CD14-positive monocyte (primary cell): Measurements from ENCODE around the gene RASA2. TPM values are rescaled to one million over a fixed set of nuclear protein-coding genes. Genes with fewer than 3 reads are reported as not detected.

ENCODE experiments used
- DNase-seq, 3 donors: peaks; one replicate each; pipeline ENCODE4 v3.0.0-alpha.2; 2011 to 2022
- H2AFZ ChIP-seq: 2 replicates; pipeline ENCODE4 v1.6.0; 2012; ENCODE audit warnings: mild to moderate bottlenecking, low read depth, low read length, inconsistent platforms; ENCODE audit not compliant: insufficient read depth, poor library complexity, severe bottlenecking
- H3K27ac ChIP-seq, 2 donors: 1 replicate in 1 of 2; 2 replicates in 1 of 2; pipeline ENCODE4 v1.5.1; 2012 to 2013; ENCODE audit warnings: low read length in 2 of 2, control low read depth in 1 of 2, inconsistent platforms in 1 of 2, low read depth in 1 of 2, mild to moderate bottlenecking in 1 of 2
- H3K27me3 ChIP-seq, 2 donors: one replicate each; pipeline versions ENCODE4 v1.6.0 to v1.6.1; 2011 to 2013; ENCODE audit warnings: low read length in 2 of 2; ENCODE audit not compliant: control insufficient read depth in 2 of 2, insufficient read depth in 2 of 2
- H3K36me3 ChIP-seq, 2 donors: replicated peaks in 1 of 2; 1 replicate in 1 of 2; 2 replicates in 1 of 2; pipeline versions ENCODE4 v1.5.1 to v1.6.1; 2012 to 2013; ENCODE audit warnings: low read length in 2 of 2, control low read depth in 1 of 2, inconsistent platforms in 1 of 2, mild to moderate bottlenecking in 1 of 2; ENCODE audit not compliant: insufficient read depth in 2 of 2, control insufficient read depth in 1 of 2
- H3K4me1 ChIP-seq, 2 donors: 1 replicate in 1 of 2; 2 replicates in 1 of 2; pipeline versions ENCODE4 v1.5.1 to v1.6.1; 2012 to 2013; ENCODE audit warnings: low read length in 2 of 2, control low read depth in 1 of 2, inconsistent platforms in 1 of 2, mild to moderate bottlenecking in 1 of 2, moderate library complexity in 1 of 2; ENCODE audit not compliant: insufficient read depth in 2 of 2, control insufficient read depth in 1 of 2
- H3K4me2 ChIP-seq: replicated peaks from 2 replicates; pipeline ENCODE3; 2012; ENCODE audit warnings: low read length, moderate library complexity, mild to moderate bottlenecking; ENCODE audit not compliant: poor library complexity, severe bottlenecking; ENCODE audit errors: extremely low read depth
- H3K4me3 ChIP-seq, 3 experiments: fragments of 200-600 bp in 1 of 3; sonication (generic) in 1 of 3; replicated peaks in 1 of 3; 1 replicate in 2 of 3; 2 replicates in 1 of 3; pipeline ENCODE4 v1.5.1; 2011 to 2013; ENCODE audit warnings: low read length in 3 of 3, mild to moderate bottlenecking in 3 of 3, control low read depth in 2 of 3, low read depth in 2 of 3, inconsistent platforms in 1 of 3, moderate library complexity in 1 of 3
- H3K79me2 ChIP-seq: 2 replicates; pipeline ENCODE4 v1.6.0; 2012; ENCODE audit warnings: mild to moderate bottlenecking, control low read depth, inconsistent platforms, low read length, moderate library complexity; ENCODE audit not compliant: insufficient read depth
- H3K9ac ChIP-seq: 2 replicates; pipeline ENCODE4 v1.6.0; 2017; ENCODE audit warnings: low read length, mild to moderate bottlenecking; ENCODE audit not compliant: insufficient read depth, poor library complexity, severe bottlenecking
- H3K9me3 ChIP-seq, 2 donors: replicated peaks in 1 of 2; 1 replicate in 1 of 2; 2 replicates in 1 of 2; pipeline versions ENCODE4 v1.5.1 to v1.6.1; 2012 to 2013; ENCODE audit warnings: low read length in 2 of 2, control low read depth in 1 of 2; ENCODE audit not compliant: control insufficient read depth in 1 of 2, insufficient read depth in 1 of 2
- H4K20me1 ChIP-seq: 2 replicates; pipeline ENCODE4 v1.6.0; 2012; ENCODE audit warnings: mild to moderate bottlenecking, low read length, control low read depth, moderate library complexity; ENCODE audit not compliant: insufficient read depth
- H3K27ac Mint-ChIP-seq, 7 donors: one replicate each; pipeline ENCODE4 v1.8.0; 2020; ENCODE audit warnings: mild to moderate bottlenecking in 7 of 7, mixed read lengths in 7 of 7, moderate library complexity in 6 of 7, inconsistent platforms in 2 of 7
- H3K27me3 Mint-ChIP-seq, 3 donors: one replicate each; pipeline ENCODE4 v1.8.0; 2021 to 2022; ENCODE audit warnings: low read depth in 3 of 3, mild to moderate bottlenecking in 3 of 3, mixed read lengths in 3 of 3, moderate library complexity in 3 of 3, inconsistent platforms in 1 of 3
- H3K36me3 Mint-ChIP-seq, 2 donors: one replicate each; pipeline ENCODE4 v1.8.0; 2020; ENCODE audit warnings: mixed read lengths in 2 of 2, inconsistent platforms in 1 of 2, mild to moderate bottlenecking in 1 of 2
- H3K4me1 Mint-ChIP-seq: one replicate; pipeline ENCODE4 v1.8.0; 2020; ENCODE audit warnings: mild to moderate bottlenecking, mixed read lengths
- H3K4me3 Mint-ChIP-seq, 2 donors: one replicate each; pipeline ENCODE4 v1.8.0; 2020; ENCODE audit warnings: mild to moderate bottlenecking in 2 of 2, mixed read lengths in 2 of 2, moderate library complexity in 1 of 2
- H3K9me3 Mint-ChIP-seq, 7 donors: one replicate each; pipeline ENCODE4 v1.8.0; 2020 to 2022; ENCODE audit warnings: mixed read lengths in 7 of 7, mild to moderate bottlenecking in 6 of 7, moderate library complexity in 6 of 7, inconsistent platforms in 2 of 7
- CTCF ChIP-seq: fragments of 200-600 bp; IDR thresholded peaks from one replicate; pipeline ENCODE4 v1.8.0; 2022; ENCODE audit warnings: antibody characterized with exemption, mild to moderate bottlenecking
- WGBS: methylation state at CpG from one replicate; pipeline ENCODE4 v1.1.5; 2013; ENCODE audit warnings: missing lambda C conversion rate; ENCODE audit not compliant: insufficient coverage; 5-methylcytosine and 5-hydroxymethylcytosine counted together
- intact Hi-C, 2 donors: fragments of 100-400 bp; cut with micrococcal nuclease; formaldehyde crosslinking; loops; one replicate each; pipeline versions ENCODE4 v1.15.0 to v1.15.1; 2023
- polyA plus RNA-seq, 3 donors: library from polyadenylated mRNA; depleted of rRNA in 1 of 3; unstranded in 2 of 3; stranded (reverse) in 1 of 3; fragments of 300-500 nt in 2 of 3; fragments of >200 nt in 1 of 3; fragmentation: Illumina TruSeq in 2 of 3; gene quantifications; 1 replicate in 2 of 3; 2 replicates in 1 of 3; pipeline ENCODE4 v1.2.3, GENCODE V29; 2012 to 2021

The RASA2 gene
- polyA plus RNA-seq, 3 donors: 7.0 to 13.5 (median 8.8) TPM

- no peak overlapping the region for H3K4me3 ChIP-seq
- no peak for DNase-seq
- intact Hi-C loops: no loop called here
- no peaks in the 10 kb centered on the region for H3K36me3 ChIP-seq
- H4K20me1 ChIP-seq: no peaks in the 10 kb centered on the region
- WGBS: 75% methylated on average over 5 of the region's 5 CpGs
- no peak overlapping the region for H3K4me3 Mint-ChIP-seq
- no peaks in the 10 kb centered on the region for H3K4me1 ChIP-seq
- no peak overlapping the region for H3K4me2 ChIP-seq
- H3K27me3 ChIP-seq: no peaks in the 10 kb centered on the region
- no peaks in the 10 kb centered on the region for H3K36me3 Mint-ChIP-seq
- no peak overlapping the region for H2AFZ ChIP-seq
- no peak overlapping the region for H3K9ac ChIP-seq
- H3K9me3 ChIP-seq: no peaks in the 10 kb centered on the region
- no peak overlapping the region for H3K27ac Mint-ChIP-seq
- H3K27me3 Mint-ChIP-seq: peaks cover 0 to 11% (median 0%) of the 10 kb centered on the region in 3 donors
- no peaks in the 10 kb centered on the region for H3K79me2 ChIP-seq
- H3K27ac ChIP-seq: no peak overlapping the region
- peaks cover 7% of the 10 kb centered on the region for H3K4me1 Mint-ChIP-seq
- TF ChIP-seq CTCF: no peak
- peaks cover 0 to 5% (median 4%) of the 10 kb centered on the region in 7 donors for H3K9me3 Mint-ChIP-seq
These were observed 15.7 kb upstream of the RASA2 start for GRCh38 chr3:141471160-141471559.

GRCh38 chr3:141476033-141476432 is 10.8 kb upstream of the RASA2 start:
- H3K4me3 Mint-ChIP-seq: no peak overlapping the region
- Histone ChIP-seq H3K4me2 (no peak overlapping the region), H3K27me3 (no peaks in the 10 kb centered on the region), H3K79me2 (no peaks in the 10 kb centered on the region), H3K4me1 (peaks cover 0 to 4% of the 10 kb centered on the region in 2 donors), H3K9ac (no peak overlapping the region), H3K36me3 (no peaks in the 10 kb centered on the region), H4K20me1 (no peaks in the 10 kb centered on the region), H3K4me3 (no peak overlapping the region), H2AFZ (no peak overlapping the region), H3K9me3 (peaks cover 0 to 3% of the 10 kb centered on the region in 2 donors), H3K27ac (no peak overlapping the region)
- WGBS: 100% methylated on average over 1 of the region's 2 CpGs
- H3K9me3 Mint-ChIP-seq: peaks cover 6 to 14% (median 9%) of the 10 kb centered on the region in 7 donors
- H3K4me1 Mint-ChIP-seq: peaks cover 12% of the 10 kb centered on the region
- no peak for TF ChIP-seq CTCF
- no peaks in the 10 kb centered on the region for H3K36me3 Mint-ChIP-seq
- H3K27me3 Mint-ChIP-seq: peaks cover 0 to 8% (median 1%) of the 10 kb centered on the region in 3 donors
- no peak for DNase-seq
- H3K27ac Mint-ChIP-seq: no peak overlapping the region
- intact Hi-C loops: loop anchor here in 1 of 2 donors (5.0 kb wide), 1 partner anchor 86 kb away; no protein-coding TSS in a partner anchor
